Loucy (cell line): ENCODE data around the gene ELMO1.
"Not testable (repeated sequence)": the region's sequence is repeated elsewhere in the genome, so short reads cannot be mapped to it uniquely, and the experiment has no call there.

Experiments used
- H2AFZ ChIP-seq: fragments of 200-600 bp; sonication (generic); 2 replicates; pipeline ENCODE4 v1.6.0; 2016; ENCODE audit warnings: antibody characterized with exemption, mild to moderate bottlenecking, low read length, moderate library complexity
- H3F3A ChIP-seq: fragments of 200-600 bp; 2 replicates; pipeline ENCODE4 v1.6.0; 2016; ENCODE audit warnings: antibody characterized with exemption, low read depth, mild to moderate bottlenecking
- H3K27me3 ChIP-seq: fragments of 200-600 bp; sonication (generic); 2 replicates; pipeline ENCODE4 v1.6.1; 2014; ENCODE audit warnings: low read length, mild to moderate bottlenecking; ENCODE audit not compliant: insufficient read depth, poor library complexity, severe bottlenecking
- H3K36me3 ChIP-seq: fragments of 200-600 bp; sonication (generic); 2 replicates; pipeline ENCODE4 v1.6.1; 2016; ENCODE audit warnings: low read length; ENCODE audit not compliant: insufficient read depth
- H3K4me1 ChIP-seq: fragments of 200-600 bp; sonication (generic); 2 replicates; pipeline ENCODE4 v1.5.1; 2014; ENCODE audit warnings: low read length, mild to moderate bottlenecking; ENCODE audit not compliant: insufficient read depth, poor library complexity, severe bottlenecking
- H3K4me2 ChIP-seq: fragments of 200-600 bp; sonication (generic); 2 replicates; pipeline ENCODE4 v1.6.0; 2014; ENCODE audit warnings: antibody characterized with exemption, low read length, low read depth, mild to moderate bottlenecking; ENCODE audit not compliant: poor library complexity, severe bottlenecking
- H3K4me3 ChIP-seq: fragments of 200-600 bp; sonication (generic); 2 replicates; pipeline ENCODE4 v1.5.1; 2014; ENCODE audit warnings: low read length, mild to moderate bottlenecking, mixed read lengths; ENCODE audit not compliant: poor library complexity, severe bottlenecking
- H3K79me2 ChIP-seq: fragments of 200-600 bp; sonication (generic); 2 replicates; pipeline ENCODE4 v1.6.1; 2014; ENCODE audit warnings: low read length; ENCODE audit not compliant: insufficient read depth
- H3K9ac ChIP-seq: fragments of 200-600 bp; sonication (generic); 2 replicates; pipeline ENCODE4 v1.6.0; 2014; ENCODE audit warnings: mild to moderate bottlenecking, low read depth, low read length, moderate library complexity; ENCODE audit not compliant: poor library complexity, severe bottlenecking
- H3K9me2 ChIP-seq: fragments of 200-600 bp; sonication (generic); replicated peaks from 2 replicates; pipeline ENCODE4 v1.6.1; 2016; ENCODE audit warnings: low read depth, low read length, mixed read lengths
- H3K9me3 ChIP-seq: fragments of 200-600 bp; sonication (generic); 2 replicates; pipeline ENCODE4 v1.6.1; 2014; ENCODE audit warnings: mild to moderate bottlenecking, antibody characterized with exemption, low read length, low read depth; ENCODE audit not compliant: insufficient read depth
- H4K20me1 ChIP-seq: fragments of 200-600 bp; sonication (generic); 2 replicates; pipeline ENCODE4 v1.6.0; 2014; ENCODE audit warnings: antibody characterized with exemption, low read length, mild to moderate bottlenecking; ENCODE audit not compliant: insufficient read depth, poor library complexity, severe bottlenecking
- EZH2phosphoT487 ChIP-seq: fragments of 200-600 bp; IDR thresholded peaks from 2 replicates; pipeline ENCODE4 v1.6.1; 2018; ENCODE audit warnings: antibody characterized with exemption, mild to moderate bottlenecking, moderate library complexity, borderline replicate concordance
- TF ChIP-seq, protein P1 (sequence below): fragments of 200-600 bp; sonication (generic); conservative IDR thresholded peaks from 2 replicates; pipeline ENCODE4 v1.5.1; 2014; ENCODE audit warnings: mild to moderate bottlenecking, antibody characterized with exemption, low read length

Gene ELMO1

DNA sequence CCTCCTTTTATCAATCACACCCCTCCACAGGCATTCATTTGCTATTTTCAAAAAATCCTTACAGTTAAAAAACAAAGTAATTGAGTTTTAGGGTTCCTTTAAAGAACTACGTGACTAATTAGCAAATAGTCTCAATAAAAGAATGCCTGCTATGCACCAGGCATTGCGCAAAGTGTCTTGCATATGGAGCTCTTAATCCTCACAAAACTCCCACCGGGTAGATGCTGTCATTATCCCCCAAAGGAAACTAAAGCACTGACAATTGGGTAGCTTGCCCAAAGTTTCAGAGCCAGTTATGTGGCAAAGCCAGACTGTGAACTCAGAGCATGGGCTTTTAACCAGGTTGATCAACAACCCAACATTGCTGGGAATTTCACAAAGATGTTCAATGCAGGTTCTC lies 305.7 kb downstream of the ELMO1 start:
- TF ChIP-seq, protein P1, sequence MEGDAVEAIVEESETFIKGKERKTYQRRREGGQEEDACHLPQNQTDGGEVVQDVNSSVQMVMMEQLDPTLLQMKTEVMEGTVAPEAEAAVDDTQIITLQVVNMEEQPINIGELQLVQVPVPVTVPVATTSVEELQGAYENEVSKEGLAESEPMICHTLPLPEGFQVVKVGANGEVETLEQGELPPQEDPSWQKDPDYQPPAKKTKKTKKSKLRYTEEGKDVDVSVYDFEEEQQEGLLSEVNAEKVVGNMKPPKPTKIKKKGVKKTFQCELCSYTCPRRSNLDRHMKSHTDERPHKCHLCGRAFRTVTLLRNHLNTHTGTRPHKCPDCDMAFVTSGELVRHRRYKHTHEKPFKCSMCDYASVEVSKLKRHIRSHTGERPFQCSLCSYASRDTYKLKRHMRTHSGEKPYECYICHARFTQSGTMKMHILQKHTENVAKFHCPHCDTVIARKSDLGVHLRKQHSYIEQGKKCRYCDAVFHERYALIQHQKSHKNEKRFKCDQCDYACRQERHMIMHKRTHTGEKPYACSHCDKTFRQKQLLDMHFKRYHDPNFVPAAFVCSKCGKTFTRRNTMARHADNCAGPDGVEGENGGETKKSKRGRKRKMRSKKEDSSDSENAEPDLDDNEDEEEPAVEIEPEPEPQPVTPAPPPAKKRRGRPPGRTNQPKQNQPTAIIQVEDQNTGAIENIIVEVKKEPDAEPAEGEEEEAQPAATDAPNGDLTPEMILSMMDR, result no peak
- H3F3A ChIP-seq, result 0 out of 2 replicates have a peak, but pooled peaks cover 2% of the 10 kb centered on the region
- peaks cover 6% of the 10 kb centered on the region; the same call in 1 of the 2 replicates for H3K36me3 ChIP-seq
- H3K4me1 ChIP-seq, result no peaks in the 10 kb centered on the region
- H3K4me2 ChIP-seq, result no peak overlapping the region
- H4K20me1 ChIP-seq, result no peaks in the 10 kb centered on the region
- H3K27me3 ChIP-seq, result no peaks in the 10 kb centered on the region
- H3K4me3 ChIP-seq, result no peak overlapping the region
- H3K9me2 ChIP-seq, result no peaks in the 10 kb centered on the region
- no peak overlapping the region for H3K9ac ChIP-seq
- H3K79me2 ChIP-seq, result peaks cover 10% of the 10 kb centered on the region; the same call in 1 of the 2 replicates
- H2AFZ ChIP-seq, result no peak overlapping the region
- H3K9me3 ChIP-seq, result peaks cover 9% of the 10 kb centered on the region; the same call in 1 of the 2 replicates

DNA sequence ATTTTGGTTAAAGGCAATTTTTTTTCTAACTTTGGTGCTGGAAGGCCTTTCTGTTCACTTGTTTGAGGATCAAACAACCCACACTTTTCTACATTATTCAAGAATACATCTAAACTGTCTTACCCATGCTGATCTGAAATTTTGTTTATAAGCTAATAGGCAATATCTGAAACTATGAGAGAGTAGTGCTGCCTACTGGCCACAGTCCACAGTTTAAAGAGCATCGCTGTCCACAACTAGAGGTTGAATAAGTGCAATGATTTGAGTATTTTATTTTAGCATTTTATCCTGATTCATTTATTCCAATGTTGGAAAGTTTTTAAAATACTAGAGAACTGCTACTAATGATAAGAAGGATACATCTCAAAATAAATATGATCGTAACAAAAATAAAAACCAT lies 306.9 kb downstream of the ELMO1 start:
- H3K4me2 ChIP-seq, result no peak overlapping the region
- H3K79me2 ChIP-seq, result peaks cover 12% of the 10 kb centered on the region; the same call in 1 of the 2 replicates
- no peak for TF ChIP-seq EZH2phosphoT487
- TF ChIP-seq, protein P1, result 0 out of 2 replicates have a peak, but pooled peaks have one; percentile 16

DNA sequence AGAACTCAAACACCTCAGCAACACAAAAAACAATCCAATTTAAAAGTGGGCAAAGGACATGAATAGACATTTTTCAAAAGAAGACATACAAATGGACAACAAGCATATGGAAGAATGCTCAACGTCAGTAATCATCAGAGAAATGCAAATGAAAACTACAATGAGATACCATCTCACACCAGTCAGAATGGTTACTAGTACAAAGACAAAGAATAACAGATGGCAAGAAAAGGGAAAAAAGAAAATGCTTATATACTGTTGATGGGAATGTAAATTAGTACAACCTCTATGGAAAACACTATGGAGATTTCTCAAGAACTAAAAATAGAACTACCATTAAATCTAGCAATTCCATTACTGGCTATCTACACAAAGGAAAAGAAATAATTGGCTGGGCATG lies 314.8 kb downstream of the ELMO1 start:
- not testable (repeated sequence) for H3K9ac ChIP-seq, H3K4me3 ChIP-seq

More for the DNA sequence above, 306.9 kb downstream of the ELMO1 start:
- Histone ChIP-seq H2AFZ (no peak overlapping the region), H3K36me3 (peaks cover 6% of the 10 kb centered on the region; the same call in 1 of the 2 replicates), H3K9me3 (peaks cover 9% of the 10 kb centered on the region; the same call in 1 of the 2 replicates), H3F3A (0 out of 2 replicates have a peak, but pooled peaks cover 2% of the 10 kb centered on the region), H4K20me1 (no peaks in the 10 kb centered on the region), H3K27me3 (no peaks in the 10 kb centered on the region), H3K9ac (no peak overlapping the region), H3K4me1 (no peaks in the 10 kb centered on the region), H3K9me2 (no peaks in the 10 kb centered on the region), H3K4me3 (no peak overlapping the region)

DNA sequence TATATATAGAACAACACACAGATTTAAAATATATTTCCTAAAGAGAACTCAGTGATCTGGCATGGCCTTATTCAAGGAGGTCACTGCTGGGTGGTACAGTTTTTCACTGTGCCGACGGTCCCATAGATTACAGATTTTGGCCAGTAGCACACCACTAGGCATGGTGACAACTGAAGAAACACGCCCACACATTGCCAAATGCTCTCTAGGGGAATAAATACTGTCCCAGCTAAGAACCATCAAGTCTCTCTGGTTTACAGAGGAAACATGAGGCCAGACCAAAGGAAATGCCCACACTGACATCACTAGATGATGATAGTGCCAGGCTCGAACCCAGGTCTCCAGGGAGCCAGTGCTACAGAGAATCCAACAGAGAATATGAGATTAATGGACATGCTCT lies 316.8 kb downstream of the ELMO1 start:
- Histone ChIP-seq H3K9me2 (no peaks in the 10 kb centered on the region), H3K4me3 (no peak overlapping the region), H3K4me1 (no peaks in the 10 kb centered on the region), H4K20me1 (no peaks in the 10 kb centered on the region), H3K9me3 (no peaks in the 10 kb centered on the region), H3K27me3 (no peaks in the 10 kb centered on the region), H3K79me2 (peaks cover 7% of the 10 kb centered on the region; the same call in 1 of the 2 replicates), H2AFZ (no peak overlapping the region), H3K4me2 (no peak overlapping the region), H3F3A (no peaks in the 10 kb centered on the region), H3K9ac (no peak overlapping the region), H3K36me3 (peaks cover 52% of the 10 kb centered on the region; the same call in 1 of the 2 replicates)
- no peak for TF ChIP-seq EZH2phosphoT487
- TF ChIP-seq, protein P1, result no peak

More for the DNA sequence above, 314.8 kb downstream of the ELMO1 start:
- not testable (repeated sequence) for H3K27me3 ChIP-seq, H3K4me1 ChIP-seq, H4K20me1 ChIP-seq, H3K4me2 ChIP-seq, H3F3A ChIP-seq, H2AFZ ChIP-seq, H3K9me2 ChIP-seq, H3K9me3 ChIP-seq
- H3K79me2 ChIP-seq, result peaks cover 15% of the 10 kb centered on the region; the same call in 1 of the 2 replicates
- peaks cover 43% of the 10 kb centered on the region; the same call in 1 of the 2 replicates for H3K36me3 ChIP-seq
